NCI-H1092 treated with DMSO at 0.1 percent for 48 hours (cell line): ENCODE results near the gene CLIP2.
"Not testable (repeated sequence)": the region's sequence is repeated elsewhere in the genome, so short reads cannot be mapped to it uniquely, and the experiment has no call there.

Experiments
- DNase-seq: peaks from one replicate; lab custom pipeline; 2025; lab: John Stamatoyannopoulos, UW

Gene CLIP2

GRCh38 chr7:74332373-74333176 lies 43.4 kb downstream of the CLIP2 start:
- DNase-seq: no peak

- no peak for DNase-seq
Measured at GRCh38 chr7:74334030-74334429, 44.8 kb downstream of the CLIP2 start.

- DNase-seq: no peak
Measured at GRCh38 chr7:74337926-74338325, 48.7 kb downstream of the CLIP2 start.

GRCh38 chr7:74338366-74339108 lies 49.3 kb downstream of the CLIP2 start:
- no peak for DNase-seq

- not testable (repeated sequence) for DNase-seq
Measured at GRCh38 chr7:74339648-74340047, 50.4 kb downstream of the CLIP2 start.

GRCh38 chr7:74343281-74344131 lies 54.3 kb downstream of the CLIP2 start:
- DNase-seq: no peak

- DNase-seq: no peak
Measured at GRCh38 chr7:74344132-74344496, 54.9 kb downstream of the CLIP2 start.

GRCh38 chr7:74344786-74345185 lies 55.6 kb downstream of the CLIP2 start:
- no peak for DNase-seq

GRCh38 chr7:74345970-74346369 lies 56.8 kb downstream of the CLIP2 start:
- no peak for DNase-seq

- DNase-seq: no peak
Measured at GRCh38 chr7:74349621-74350020, 60.4 kb downstream of the CLIP2 start.

GRCh38 chr7:74350751-74351150 lies 61.5 kb downstream of the CLIP2 start:
- DNase-seq: no peak

- no peak for DNase-seq
Measured at GRCh38 chr7:74351836-74352235, 62.6 kb downstream of the CLIP2 start.

GRCh38 chr7:74352551-74353138 lies 63.4 kb downstream of the CLIP2 start:
- DNase-seq: not testable (repeated sequence)

- no peak for DNase-seq
Measured at GRCh38 chr7:74354009-74354408, 64.8 kb downstream of the CLIP2 start.

GRCh38 chr7:74355091-74355490 lies 65.9 kb downstream of the CLIP2 start:
- no peak for DNase-seq

GRCh38 chr7:74356589-74357315 lies 67.5 kb downstream of the CLIP2 start:
- no peak for DNase-seq

- DNase-seq: no peak
Measured at GRCh38 chr7:74360008-74360407, 70.8 kb downstream of the CLIP2 start.

- no peak for DNase-seq
Measured at GRCh38 chr7:74362266-74362665, 73.1 kb downstream of the CLIP2 start.

GRCh38 chr7:74364061-74364460 lies 74.9 kb downstream of the CLIP2 start:
- no peak for DNase-seq

- DNase-seq: peak; percentile 56
Measured at GRCh38 chr7:74365322-74366022, 76.3 kb downstream of the CLIP2 start.
